NCI-H1417 (cell line): Measurements from ENCODE around the gene MAGI2.

Experiments
- DNase-seq, 3 experiments: peaks; one replicate each; lab custom pipeline; 2025; lab: John Stamatoyannopoulos, UW

MAGI2 gene

GRCh38 chr7:78225534-78225933 lies 1227.9 kb downstream of the MAGI2 start:
- no peak for DNase-seq

GRCh38 chr7:78224923-78225322 lies 1228.5 kb downstream of the MAGI2 start:
- DNase-seq = no peak

DNA sequence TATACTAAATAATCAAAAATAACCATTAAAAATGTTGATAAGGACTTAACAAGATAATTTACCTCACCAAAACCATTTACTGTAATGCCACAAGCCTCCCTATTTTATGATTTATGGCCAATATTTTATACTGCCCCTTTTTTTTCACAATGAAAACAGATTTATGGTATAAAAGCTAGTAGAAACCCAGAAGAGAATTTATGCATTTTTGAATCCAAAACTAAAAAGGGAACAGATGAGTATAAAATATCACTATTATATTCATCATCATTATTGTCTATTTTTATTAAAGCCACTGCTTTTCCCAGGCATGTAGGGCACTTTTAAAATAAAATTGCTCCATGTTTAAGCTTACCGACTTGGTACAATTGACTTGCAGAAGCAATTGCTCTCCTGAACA lies 1229.9 kb downstream of the MAGI2 start:
- no peak for DNase-seq

DNA sequence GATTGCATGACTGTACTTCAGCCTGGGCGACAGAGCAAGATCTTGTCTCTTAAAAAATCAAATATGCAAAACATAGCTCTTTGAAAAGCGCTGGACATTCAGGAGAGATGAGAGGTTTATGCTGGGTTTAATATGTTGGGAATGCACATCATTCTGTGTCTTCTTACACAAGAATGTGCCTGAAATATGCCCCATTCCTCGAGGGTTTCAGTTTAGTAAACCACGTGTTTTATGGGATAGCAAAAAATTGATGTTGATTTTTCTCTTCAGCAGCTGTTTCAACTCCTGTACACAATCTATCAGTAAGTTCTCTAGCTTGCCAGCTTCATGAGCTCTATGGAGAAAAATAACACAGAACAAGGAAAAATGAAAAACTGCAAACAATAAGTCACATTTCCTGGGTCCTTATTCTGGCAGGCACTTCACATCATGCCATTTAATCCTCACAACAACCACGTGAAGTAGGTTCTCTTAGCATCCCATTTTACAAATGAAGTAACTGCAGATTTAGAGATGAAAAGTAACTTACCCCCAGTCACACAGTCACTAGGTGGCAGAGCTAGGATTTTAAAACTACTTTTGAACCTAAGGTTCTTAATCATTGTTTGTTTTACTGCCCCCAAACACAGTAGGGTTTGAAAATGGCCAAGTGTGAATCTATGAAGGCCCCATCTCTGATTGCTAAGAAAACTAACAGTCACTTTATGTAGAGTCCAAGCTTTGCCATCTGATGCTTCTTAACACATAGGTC lies 1231.3 kb downstream of the MAGI2 start:
- DNase-seq = no peak

DNA sequence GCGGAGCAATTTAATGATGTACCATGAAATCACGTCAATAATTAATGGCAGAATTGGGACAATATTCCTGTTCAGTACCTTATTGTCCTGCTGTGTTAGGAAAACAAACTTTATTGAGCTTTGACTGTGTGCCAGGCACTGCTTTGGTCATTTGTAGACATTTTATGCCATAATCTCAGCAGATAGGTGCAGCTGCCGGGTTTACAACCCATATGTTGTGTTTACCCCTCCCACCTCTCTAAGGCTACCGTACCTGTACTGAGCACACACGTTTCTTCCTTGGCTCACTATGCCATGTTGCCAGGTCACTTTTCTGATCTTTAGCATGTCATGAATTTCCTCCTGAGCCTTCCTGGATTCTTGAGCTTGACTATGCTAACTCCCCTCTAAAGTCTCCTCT lies 1232.7 kb downstream of the MAGI2 start:
- peak in 2 of 3 experiments; percentile 16 to 73 for DNase-seq

GRCh38 chr7:78218876-78219275 lies 1234.6 kb downstream of the MAGI2 start:
- DNase-seq = no peak

DNA sequence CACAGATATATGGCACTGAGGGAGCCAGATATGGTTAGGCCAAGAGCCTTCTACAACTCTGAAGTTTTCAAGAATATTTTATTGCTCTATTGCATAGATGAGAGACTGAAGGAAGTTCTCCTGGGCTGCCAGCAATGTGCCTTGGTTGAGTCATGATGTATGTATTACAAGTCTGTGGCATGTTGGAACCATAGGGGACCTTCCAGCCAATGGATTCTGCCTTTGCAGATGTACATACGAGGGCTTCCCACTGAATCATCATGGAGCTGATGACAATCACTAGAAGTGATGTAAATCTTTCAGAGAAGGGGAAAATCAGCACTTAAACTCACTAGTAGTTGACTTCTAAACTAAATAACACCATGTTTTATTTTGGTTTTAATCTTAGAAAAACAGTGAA lies 1235.4 kb downstream of the MAGI2 start:
- no peak for DNase-seq

DNA sequence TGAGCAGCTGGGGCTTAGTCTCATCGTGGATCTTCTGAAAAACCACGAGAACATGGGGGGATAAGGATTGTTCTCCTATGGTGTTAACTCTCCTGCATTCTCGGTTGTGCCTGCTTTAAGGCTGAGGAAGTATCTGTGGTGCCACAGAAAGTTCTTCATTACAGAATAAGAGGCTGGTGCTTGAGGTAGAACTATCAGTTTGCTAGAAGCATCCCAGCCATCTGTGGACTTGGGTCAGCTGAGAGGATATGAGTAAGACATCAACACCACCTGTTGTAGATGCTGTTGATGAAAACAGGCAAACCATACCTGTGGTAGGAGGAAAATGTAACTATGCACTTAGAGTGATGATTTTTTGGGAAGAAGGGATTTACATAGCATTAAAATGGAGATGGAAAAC lies 1238.3 kb downstream of the MAGI2 start:
- DNase-seq = no peak

- no peak for DNase-seq
Measured at GRCh38 chr7:78213402-78213801, 1240.1 kb downstream of the MAGI2 start.

DNA sequence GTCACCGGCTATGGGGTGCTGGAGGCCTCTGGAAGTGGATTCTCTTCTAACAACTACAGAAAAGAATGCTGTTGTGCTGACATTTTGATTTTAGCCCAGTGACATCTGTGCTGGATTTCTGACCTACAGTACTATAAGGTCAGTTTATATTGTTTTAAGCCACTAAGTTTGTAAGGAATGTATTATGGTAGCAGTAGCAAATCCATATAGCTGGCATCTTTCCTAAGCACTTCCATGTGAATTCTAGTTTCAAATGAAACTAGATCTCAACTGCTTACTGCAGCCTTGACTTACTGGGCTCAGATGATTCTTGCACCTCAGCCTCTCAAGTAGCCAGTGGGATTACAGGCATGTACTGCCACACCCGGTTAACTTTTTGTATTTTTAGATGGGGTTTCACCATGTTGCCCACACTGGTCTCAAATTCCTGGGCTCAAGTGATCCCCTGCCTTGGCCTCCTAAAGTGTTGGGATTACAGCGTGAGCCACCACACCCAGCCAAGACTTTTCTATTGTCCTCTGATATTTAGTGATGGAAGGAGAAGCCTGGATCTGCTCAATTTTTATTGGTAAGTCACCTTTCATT lies 1240.9 kb downstream of the MAGI2 start:
- no peak for DNase-seq

- DNase-seq = no peak
Measured at GRCh38 chr7:78207269-78207668, 1246.2 kb downstream of the MAGI2 start.

- no peak for DNase-seq
Measured at GRCh38 chr7:78206769-78207168, 1246.7 kb downstream of the MAGI2 start.

DNA sequence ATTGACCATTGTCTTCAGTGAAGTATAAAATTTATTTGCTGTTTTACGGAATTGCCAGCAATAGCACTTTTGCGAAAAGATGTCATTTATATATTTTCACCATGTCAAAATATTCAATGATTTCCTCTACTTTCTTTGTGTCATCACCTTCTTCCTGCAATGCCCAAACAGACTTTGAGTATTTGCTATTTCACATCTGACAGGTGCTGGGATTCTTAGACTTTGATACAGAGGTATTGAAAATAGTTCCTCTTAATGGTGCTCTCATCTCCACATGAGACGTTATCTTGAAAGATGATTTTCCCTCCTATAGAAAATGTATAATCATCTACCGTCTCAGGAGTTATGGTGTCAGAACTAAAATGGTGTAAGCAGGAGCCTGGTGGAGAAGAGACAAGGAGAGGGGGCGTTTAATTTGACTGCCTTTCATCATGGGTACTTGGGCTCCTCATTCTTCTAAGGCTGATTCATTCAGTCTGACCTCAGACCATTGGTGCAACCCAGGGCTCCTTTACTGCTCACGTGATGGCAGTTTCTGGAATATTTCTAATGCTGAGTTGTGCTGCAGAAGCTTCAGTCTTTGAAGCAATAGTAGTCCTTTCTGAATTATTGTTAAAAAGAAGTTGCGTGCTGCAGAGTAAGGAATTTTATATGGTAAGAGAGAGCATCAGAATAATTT lies 1250.3 kb downstream of the MAGI2 start:
- no peak for DNase-seq

DNA sequence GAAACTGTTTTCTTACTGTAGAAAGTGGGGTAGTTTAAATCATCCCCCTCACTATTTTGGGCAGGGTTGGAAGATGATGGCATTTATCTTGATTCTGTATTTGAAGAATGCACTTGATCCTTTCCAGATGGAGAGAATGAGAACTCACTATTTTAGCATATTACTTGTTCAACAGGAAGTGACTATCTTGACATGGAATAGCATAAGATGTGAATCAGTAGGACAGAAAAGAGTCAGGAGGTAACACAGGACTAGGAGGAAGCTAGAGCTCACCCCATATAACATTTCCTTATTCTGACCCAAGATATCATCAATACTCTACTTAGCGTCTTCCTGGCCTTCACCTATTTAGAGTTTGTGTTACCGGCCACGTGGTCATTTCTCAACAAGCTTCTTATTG lies 1254.7 kb downstream of the MAGI2 start:
- DNase-seq = no peak

GRCh38 chr7:78197447-78197846 lies 1256.0 kb downstream of the MAGI2 start:
- no peak for DNase-seq

DNA sequence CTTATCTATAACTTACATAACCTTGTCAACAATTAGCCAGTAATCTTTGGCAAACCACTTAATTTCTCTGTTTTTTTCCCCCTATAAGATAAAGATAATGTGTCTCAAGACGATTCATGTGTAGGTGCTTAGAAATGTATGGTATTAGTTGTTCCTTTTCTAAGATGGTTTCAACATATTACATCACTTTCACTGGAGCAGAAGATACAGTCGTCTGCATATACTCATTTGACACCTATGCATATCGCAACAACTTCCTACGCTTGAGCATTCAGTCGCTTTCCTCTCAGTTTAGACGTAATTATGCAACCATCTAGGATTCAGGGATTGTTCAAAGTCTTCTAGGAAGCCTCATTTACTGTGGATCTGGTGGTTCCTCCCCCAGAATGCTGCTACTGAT lies 1258.2 kb downstream of the MAGI2 start:
- DNase-seq = no peak

- DNase-seq = no peak
Measured at GRCh38 chr7:78194611-78195010, 1258.9 kb downstream of the MAGI2 start.

DNA sequence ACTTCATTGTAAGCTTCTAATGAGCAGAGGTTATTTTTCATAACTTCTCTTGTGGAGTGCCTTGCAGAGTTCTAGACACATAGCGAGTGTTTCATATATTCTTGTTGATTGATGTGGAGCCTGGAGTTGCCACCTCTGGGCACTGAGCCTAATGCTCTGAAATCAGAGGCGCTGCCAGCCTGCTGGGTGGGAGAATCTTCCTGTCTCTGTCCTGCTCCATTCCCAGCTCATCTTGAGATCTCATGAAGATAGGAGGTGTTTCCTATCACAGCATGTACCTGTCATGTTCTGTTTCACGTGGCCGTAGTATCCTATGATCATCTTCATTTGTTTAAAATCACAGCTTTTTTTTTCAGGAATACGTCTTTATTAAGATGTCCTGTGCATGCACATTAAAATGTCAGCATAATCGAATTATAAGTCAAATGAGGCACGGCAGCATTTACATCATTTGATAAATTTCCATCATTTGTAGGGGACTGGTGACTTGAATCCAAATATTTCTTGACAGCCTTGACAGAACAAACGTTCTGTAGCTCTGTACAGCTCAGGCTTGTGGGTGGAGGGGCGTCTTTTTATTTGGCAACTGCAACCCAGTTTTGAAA lies 1261.9 kb downstream of the MAGI2 start:
- no peak for DNase-seq

DNA sequence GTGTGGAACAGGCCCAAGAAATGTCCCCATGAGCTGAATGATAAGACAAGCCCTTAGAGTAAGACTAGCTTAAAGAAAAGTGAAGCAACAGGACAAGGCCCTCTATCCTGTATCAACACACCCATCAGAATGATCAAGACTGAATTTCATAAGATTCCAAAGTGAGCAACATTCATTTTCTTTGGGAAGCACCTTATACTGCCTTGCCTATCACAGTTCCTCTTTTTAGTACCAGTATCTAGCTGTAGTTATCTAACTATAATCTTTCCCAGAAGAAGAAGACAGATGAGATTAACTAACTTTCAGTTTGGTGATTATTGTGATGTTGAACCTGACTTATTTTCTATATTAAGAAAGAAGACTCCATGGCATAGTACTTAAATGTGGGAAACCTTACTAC lies 1263.7 kb downstream of the MAGI2 start:
- no peak for DNase-seq

GRCh38 chr7:78185149-78185745 lies 1268.2 kb downstream of the MAGI2 start:
- DNase-seq = no peak

- no peak for DNase-seq
Measured at GRCh38 chr7:78184299-78184698, 1269.2 kb downstream of the MAGI2 start.

DNA sequence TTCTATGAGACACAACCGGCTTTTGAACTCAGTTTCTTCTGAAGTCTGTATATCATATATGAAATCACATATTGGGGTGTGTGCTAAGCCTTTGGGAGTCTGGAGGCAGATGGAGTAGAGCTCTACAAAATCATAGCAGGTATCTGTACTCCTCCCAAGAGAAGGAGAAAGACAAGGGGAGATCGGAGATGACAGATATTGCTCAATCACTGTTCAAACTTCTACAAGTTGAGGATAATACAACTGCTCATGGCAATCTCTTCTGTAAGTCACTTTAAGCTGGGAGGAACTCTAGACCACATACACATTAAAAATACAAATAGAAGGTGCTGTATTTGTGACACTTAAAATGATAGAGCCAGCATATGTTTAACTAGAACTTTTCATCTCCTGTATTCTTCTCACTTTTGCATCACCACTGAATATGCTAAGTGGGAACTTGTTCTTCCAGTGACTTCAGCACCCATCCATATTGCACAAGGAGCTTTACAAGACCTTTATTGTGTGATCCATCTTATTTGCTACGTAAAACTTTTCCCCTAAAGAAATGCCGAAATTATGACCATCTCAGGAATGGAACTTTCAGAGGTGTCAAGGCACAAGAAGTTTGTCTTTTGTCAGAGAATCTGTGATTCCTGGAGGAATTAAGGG lies 1273.5 kb downstream of the MAGI2 start:
- no peak for DNase-seq
